Measurements from ENCODE around the gene IGLL5. TPM values are rescaled to one million over a fixed set of nuclear protein-coding genes. Genes with fewer than 3 reads are reported as not detected.
"Not testable (repeated sequence)": the region's sequence is repeated elsewhere in the genome, so short reads cannot be mapped to it uniquely, and the experiment has no call there.

The IGLL5 gene
- total RNA-seq, 1 donor from 2014 or later: not detected

DNA sequence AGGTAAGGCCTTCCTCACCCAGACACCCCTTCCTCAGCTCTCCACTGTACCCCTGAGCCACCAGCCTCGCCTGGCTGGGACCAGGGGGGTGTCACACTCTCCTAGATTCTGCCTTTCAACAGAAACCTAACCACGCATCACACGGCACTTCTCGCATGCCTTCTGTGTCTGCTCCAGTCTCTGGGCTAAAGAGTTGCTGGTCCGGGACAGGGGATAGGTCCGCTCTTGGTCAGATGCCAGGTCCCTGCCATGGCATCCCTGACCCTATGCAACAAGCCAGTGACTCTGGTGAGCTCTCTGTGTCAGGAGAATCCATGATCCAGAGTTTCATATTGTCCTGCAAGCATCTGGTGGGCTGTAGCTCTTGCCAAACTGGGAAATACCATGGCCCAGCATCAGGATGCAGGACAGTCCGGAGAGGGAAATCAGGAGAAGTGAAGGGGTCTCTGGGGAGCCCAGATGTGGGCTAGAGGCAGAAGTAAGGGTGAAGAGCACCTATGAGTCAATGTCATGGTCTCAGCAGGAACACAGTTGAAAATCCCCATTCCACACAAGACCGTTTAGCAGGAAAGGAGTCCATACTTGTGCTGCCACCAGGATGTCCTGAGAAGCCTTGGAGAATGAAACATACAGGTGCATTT lies 14.1 kb downstream of the IGLL5 start:
- peak; percentile 50 for FAIRE-seq

DNA sequence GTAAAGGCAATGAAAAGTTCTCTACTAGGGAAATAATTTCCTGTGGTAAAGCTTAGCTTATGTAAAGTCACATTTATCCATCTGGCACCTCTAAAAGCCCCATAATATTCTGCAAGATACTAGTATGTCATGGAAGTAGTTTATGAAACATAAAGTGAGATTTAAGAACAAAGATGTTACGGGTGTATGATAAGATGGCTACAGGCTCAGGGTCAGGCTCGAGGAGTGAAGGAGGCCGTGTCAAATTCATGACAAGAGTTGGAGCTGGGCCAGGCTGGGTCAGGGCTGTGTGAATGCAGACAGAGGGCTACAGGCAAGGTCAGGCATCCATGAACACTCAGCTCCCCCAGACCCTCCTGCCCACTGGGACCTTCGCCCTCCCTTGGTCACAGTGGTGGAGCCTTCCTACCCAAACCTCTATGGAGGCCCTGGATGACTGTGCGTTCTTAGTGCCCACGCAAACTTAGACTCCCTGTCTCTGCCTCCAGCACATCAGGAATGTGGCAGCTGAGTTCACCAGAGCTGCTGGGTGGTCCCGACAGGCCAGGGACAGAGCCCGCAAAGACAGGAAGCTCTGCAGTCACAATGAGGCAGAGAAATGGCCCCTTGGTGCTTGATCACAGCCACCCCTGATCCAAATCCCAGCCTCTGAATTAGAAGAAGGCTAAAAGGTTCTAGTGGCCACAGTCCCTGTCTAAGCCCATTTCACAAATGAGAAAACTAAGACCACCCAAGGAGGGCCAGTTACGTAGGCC lies 14.8 kb downstream of the IGLL5 start:
- TF ChIP-seq, protein P1, sequence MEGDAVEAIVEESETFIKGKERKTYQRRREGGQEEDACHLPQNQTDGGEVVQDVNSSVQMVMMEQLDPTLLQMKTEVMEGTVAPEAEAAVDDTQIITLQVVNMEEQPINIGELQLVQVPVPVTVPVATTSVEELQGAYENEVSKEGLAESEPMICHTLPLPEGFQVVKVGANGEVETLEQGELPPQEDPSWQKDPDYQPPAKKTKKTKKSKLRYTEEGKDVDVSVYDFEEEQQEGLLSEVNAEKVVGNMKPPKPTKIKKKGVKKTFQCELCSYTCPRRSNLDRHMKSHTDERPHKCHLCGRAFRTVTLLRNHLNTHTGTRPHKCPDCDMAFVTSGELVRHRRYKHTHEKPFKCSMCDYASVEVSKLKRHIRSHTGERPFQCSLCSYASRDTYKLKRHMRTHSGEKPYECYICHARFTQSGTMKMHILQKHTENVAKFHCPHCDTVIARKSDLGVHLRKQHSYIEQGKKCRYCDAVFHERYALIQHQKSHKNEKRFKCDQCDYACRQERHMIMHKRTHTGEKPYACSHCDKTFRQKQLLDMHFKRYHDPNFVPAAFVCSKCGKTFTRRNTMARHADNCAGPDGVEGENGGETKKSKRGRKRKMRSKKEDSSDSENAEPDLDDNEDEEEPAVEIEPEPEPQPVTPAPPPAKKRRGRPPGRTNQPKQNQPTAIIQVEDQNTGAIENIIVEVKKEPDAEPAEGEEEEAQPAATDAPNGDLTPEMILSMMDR (IDR thresholded peaks at IDR 0.05; ENCODE audit: insufficient read depth, low read length, severe bottlenecking): no peak
- DNase-seq (ENCODE audit: low read depth) (no peak), FAIRE-seq (no peak)
- no peak overlapping the region for H3K4me3 ChIP-seq (ENCODE audit: low read depth, low read length)
- H3K27me3 ChIP-seq (ENCODE audit: control insufficient read depth, insufficient read depth, low read length): no peaks in the 10 kb centered on the region
- no peaks in the 10 kb centered on the region for H3K36me3 ChIP-seq (ENCODE audit: control insufficient read depth, insufficient read depth, low read length)

More for the DNA sequence above, 14.1 kb downstream of the IGLL5 start:
- H3K27me3 ChIP-seq (ENCODE audit: control insufficient read depth, insufficient read depth, low read length): no peaks in the 10 kb centered on the region
- DNase-seq (ENCODE audit: low read depth): no peak
- TF ChIP-seq, protein P1 (IDR thresholded peaks at IDR 0.05; ENCODE audit: insufficient read depth, low read length, severe bottlenecking): no peak
- H3K4me3 ChIP-seq (ENCODE audit: low read depth, low read length): no peak overlapping the region
- H3K36me3 ChIP-seq (ENCODE audit: control insufficient read depth, insufficient read depth, low read length): no peaks in the 10 kb centered on the region

DNA sequence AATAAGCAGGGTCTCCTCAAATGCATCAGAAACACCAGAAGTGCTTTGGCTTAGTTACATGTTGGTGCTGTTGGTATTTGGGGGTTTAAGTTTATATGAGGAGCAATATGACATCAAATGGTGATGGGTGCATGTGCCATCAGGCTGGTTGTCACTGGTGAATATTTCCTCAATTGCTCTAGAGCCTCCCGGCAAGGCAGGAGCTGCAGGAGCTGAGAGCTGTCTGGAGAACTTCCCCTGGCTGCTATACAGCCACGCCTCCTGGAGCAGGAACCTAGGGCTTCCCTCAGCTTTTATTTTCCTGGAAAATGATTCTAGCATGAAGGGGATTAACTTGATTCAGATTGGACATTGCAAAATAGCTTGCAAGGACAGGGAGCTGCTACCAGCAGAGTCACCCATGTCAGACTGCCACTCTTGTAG lies 15.8 kb downstream of the IGLL5 start:
- FAIRE-seq: no peak
- Histone ChIP-seq H3K4me3 (ENCODE audit: low read depth, low read length) (no peak overlapping the region), H3K36me3 (ENCODE audit: control insufficient read depth, insufficient read depth, low read length) (no peaks in the 10 kb centered on the region), H3K27me3 (ENCODE audit: control insufficient read depth, insufficient read depth, low read length) (no peaks in the 10 kb centered on the region)
- DNase-seq (ENCODE audit: low read depth): no peak
- TF ChIP-seq, protein P1 (IDR thresholded peaks at IDR 0.05; ENCODE audit: insufficient read depth, low read length, severe bottlenecking): no peak

DNA sequence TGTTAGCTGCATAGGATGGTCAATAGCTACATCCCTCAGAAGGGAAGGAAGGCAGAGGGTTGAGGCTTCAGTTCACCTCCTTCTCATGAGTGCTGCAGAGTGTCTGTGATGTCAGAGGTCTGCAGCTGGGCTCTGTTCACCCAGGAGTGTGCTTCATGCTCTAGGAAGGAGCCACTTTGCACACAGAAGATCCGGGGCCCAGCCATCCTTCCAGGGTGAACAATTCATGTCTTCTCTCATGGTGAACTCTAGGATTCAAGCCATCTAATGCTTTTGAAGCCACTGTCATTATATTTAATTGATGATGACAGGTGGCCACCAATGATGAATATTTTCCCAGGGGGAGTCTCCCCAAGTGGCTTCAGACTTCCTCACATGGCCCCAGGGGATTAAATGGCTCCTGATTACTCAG lies 16.2 kb downstream of the IGLL5 start:
- H3K27me3 ChIP-seq (ENCODE audit: control insufficient read depth, insufficient read depth, low read length); H3K36me3 ChIP-seq (ENCODE audit: control insufficient read depth, insufficient read depth, low read length); H3K4me3 ChIP-seq (ENCODE audit: low read depth, low read length); DNase-seq (ENCODE audit: low read depth); FAIRE-seq: not testable (repeated sequence)

DNA sequence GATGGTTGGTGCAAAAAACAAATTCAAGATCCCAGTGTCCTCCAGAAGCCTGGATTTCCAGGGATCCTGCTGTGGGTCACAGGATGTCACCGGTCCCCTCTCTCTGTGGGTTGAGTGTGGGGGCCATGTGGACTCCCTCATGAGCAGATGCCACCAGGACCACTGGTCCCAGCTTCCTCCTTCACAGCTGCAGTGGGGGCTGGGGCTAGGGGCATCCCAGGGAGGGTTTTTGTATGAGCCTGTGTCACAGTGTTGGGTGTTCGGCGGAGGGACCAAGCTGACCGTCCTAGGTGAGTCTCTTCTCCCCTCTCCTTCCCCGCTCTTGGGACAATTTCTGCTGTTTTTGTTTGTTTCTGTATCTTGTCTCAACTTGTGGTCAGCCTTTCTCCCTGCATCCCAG lies 17.1 kb downstream of the IGLL5 start:
- not testable (repeated sequence) for FAIRE-seq; H3K27me3 ChIP-seq (ENCODE audit: control insufficient read depth, insufficient read depth, low read length)

DNA sequence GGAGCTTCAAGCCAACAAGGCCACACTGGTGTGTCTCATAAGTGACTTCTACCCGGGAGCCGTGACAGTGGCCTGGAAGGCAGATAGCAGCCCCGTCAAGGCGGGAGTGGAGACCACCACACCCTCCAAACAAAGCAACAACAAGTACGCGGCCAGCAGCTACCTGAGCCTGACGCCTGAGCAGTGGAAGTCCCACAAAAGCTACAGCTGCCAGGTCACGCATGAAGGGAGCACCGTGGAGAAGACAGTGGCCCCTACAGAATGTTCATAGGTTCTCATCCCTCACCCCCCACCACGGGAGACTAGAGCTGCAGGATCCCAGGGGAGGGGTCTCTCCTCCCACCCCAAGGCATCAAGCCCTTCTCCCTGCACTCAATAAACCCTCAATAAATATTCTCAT lies 18.8 kb downstream of the IGLL5 start:
- not testable (repeated sequence) for H3K27me3 ChIP-seq (ENCODE audit: control insufficient read depth, insufficient read depth, low read length); H3K36me3 ChIP-seq (ENCODE audit: control insufficient read depth, insufficient read depth, low read length); H3K4me3 ChIP-seq (ENCODE audit: low read depth, low read length); FAIRE-seq; DNase-seq (ENCODE audit: low read depth)

More for the DNA sequence above, 17.1 kb downstream of the IGLL5 start:
- H3K4me3 ChIP-seq (ENCODE audit: low read depth, low read length); DNase-seq (ENCODE audit: low read depth); H3K36me3 ChIP-seq (ENCODE audit: control insufficient read depth, insufficient read depth, low read length): not testable (repeated sequence)

DNA sequence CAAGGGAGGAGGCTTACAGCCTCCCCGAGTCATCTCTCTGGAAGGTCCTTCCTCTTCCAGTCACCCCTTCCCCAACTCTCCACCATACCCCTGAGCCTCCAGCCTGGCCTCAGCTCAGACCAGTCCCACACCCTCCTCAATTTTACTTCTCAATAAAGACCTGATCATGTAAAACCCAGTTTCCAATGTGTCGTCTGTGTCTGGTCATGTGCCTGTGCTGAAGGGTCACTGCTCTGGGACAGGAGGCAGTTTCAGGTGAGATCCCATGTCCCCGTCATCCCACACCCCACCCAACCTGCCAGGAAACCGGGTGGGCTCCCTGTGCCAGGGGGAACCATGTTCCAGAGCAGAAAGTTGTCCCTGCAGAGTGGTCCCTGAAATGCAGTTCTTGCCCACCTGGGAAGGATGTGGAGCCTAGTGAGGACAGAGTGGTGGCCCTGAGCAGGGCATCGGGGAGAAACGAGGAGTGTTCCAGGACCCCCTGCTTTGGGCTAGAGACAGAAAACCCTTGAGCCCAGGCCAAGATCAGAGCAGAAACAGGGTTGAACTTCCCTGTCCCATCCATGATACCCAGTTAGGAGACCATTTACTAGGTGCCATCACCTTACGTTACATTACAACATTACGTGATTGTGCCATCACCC lies 19.4 kb downstream of the IGLL5 start:
- Histone ChIP-seq H3K36me3 (ENCODE audit: control insufficient read depth, insufficient read depth, low read length) (no peaks in the 10 kb centered on the region), H3K4me3 (ENCODE audit: low read depth, low read length) (no peak overlapping the region), H3K27me3 (ENCODE audit: control insufficient read depth, insufficient read depth, low read length) (no peaks in the 10 kb centered on the region)
- TF ChIP-seq, protein P1 (IDR thresholded peaks at IDR 0.05; ENCODE audit: insufficient read depth, low read length, severe bottlenecking): no peak
- DNase-seq (ENCODE audit: low read depth): no peak
- FAIRE-seq: no peak
